CD14-positive monocyte (primary cell): Measurements from ENCODE around the gene KCTD16. TPM values are rescaled to one million over a fixed set of nuclear protein-coding genes. Genes with fewer than 3 reads are reported as not detected.

Experiments used
- DNase-seq, 3 donors: peaks; one replicate each; pipeline ENCODE4 v3.0.0-alpha.2; 2011 to 2022
- H2AFZ ChIP-seq: 2 replicates; pipeline ENCODE4 v1.6.0; 2012; ENCODE audit warnings: mild to moderate bottlenecking, low read depth, low read length, inconsistent platforms; ENCODE audit not compliant: insufficient read depth, poor library complexity, severe bottlenecking
- H3K27ac ChIP-seq, 2 donors: 1 replicate in 1 of 2; 2 replicates in 1 of 2; pipeline ENCODE4 v1.5.1; 2012 to 2013; ENCODE audit warnings: low read length in 2 of 2, control low read depth in 1 of 2, inconsistent platforms in 1 of 2, low read depth in 1 of 2, mild to moderate bottlenecking in 1 of 2
- H3K27me3 ChIP-seq, 2 donors: one replicate each; pipeline versions ENCODE4 v1.6.0 to v1.6.1; 2011 to 2013; ENCODE audit warnings: low read length in 2 of 2; ENCODE audit not compliant: control insufficient read depth in 2 of 2, insufficient read depth in 2 of 2
- H3K36me3 ChIP-seq, 2 donors: replicated peaks in 1 of 2; 1 replicate in 1 of 2; 2 replicates in 1 of 2; pipeline versions ENCODE4 v1.5.1 to v1.6.1; 2012 to 2013; ENCODE audit warnings: low read length in 2 of 2, control low read depth in 1 of 2, inconsistent platforms in 1 of 2, mild to moderate bottlenecking in 1 of 2; ENCODE audit not compliant: insufficient read depth in 2 of 2, control insufficient read depth in 1 of 2
- H3K4me1 ChIP-seq, 2 donors: 1 replicate in 1 of 2; 2 replicates in 1 of 2; pipeline versions ENCODE4 v1.5.1 to v1.6.1; 2012 to 2013; ENCODE audit warnings: low read length in 2 of 2, control low read depth in 1 of 2, inconsistent platforms in 1 of 2, mild to moderate bottlenecking in 1 of 2, moderate library complexity in 1 of 2; ENCODE audit not compliant: insufficient read depth in 2 of 2, control insufficient read depth in 1 of 2
- H3K4me2 ChIP-seq: replicated peaks from 2 replicates; pipeline ENCODE3; 2012; ENCODE audit warnings: low read length, moderate library complexity, mild to moderate bottlenecking; ENCODE audit not compliant: poor library complexity, severe bottlenecking; ENCODE audit errors: extremely low read depth
- H3K4me3 ChIP-seq, 3 experiments: fragments of 200-600 bp in 1 of 3; sonication (generic) in 1 of 3; replicated peaks in 1 of 3; 1 replicate in 2 of 3; 2 replicates in 1 of 3; pipeline ENCODE4 v1.5.1; 2011 to 2013; ENCODE audit warnings: low read length in 3 of 3, mild to moderate bottlenecking in 3 of 3, control low read depth in 2 of 3, low read depth in 2 of 3, inconsistent platforms in 1 of 3, moderate library complexity in 1 of 3
- H3K79me2 ChIP-seq: 2 replicates; pipeline ENCODE4 v1.6.0; 2012; ENCODE audit warnings: mild to moderate bottlenecking, control low read depth, inconsistent platforms, low read length, moderate library complexity; ENCODE audit not compliant: insufficient read depth
- H3K9ac ChIP-seq: 2 replicates; pipeline ENCODE4 v1.6.0; 2017; ENCODE audit warnings: low read length, mild to moderate bottlenecking; ENCODE audit not compliant: insufficient read depth, poor library complexity, severe bottlenecking
- H3K9me3 ChIP-seq, 2 donors: replicated peaks in 1 of 2; 1 replicate in 1 of 2; 2 replicates in 1 of 2; pipeline versions ENCODE4 v1.5.1 to v1.6.1; 2012 to 2013; ENCODE audit warnings: low read length in 2 of 2, control low read depth in 1 of 2; ENCODE audit not compliant: control insufficient read depth in 1 of 2, insufficient read depth in 1 of 2
- H4K20me1 ChIP-seq: 2 replicates; pipeline ENCODE4 v1.6.0; 2012; ENCODE audit warnings: mild to moderate bottlenecking, low read length, control low read depth, moderate library complexity; ENCODE audit not compliant: insufficient read depth
- H3K27ac Mint-ChIP-seq, 7 donors: one replicate each; pipeline ENCODE4 v1.8.0; 2020; ENCODE audit warnings: mild to moderate bottlenecking in 7 of 7, mixed read lengths in 7 of 7, moderate library complexity in 6 of 7, inconsistent platforms in 2 of 7
- H3K27me3 Mint-ChIP-seq, 3 donors: one replicate each; pipeline ENCODE4 v1.8.0; 2021 to 2022; ENCODE audit warnings: low read depth in 3 of 3, mild to moderate bottlenecking in 3 of 3, mixed read lengths in 3 of 3, moderate library complexity in 3 of 3, inconsistent platforms in 1 of 3
- H3K36me3 Mint-ChIP-seq, 2 donors: one replicate each; pipeline ENCODE4 v1.8.0; 2020; ENCODE audit warnings: mixed read lengths in 2 of 2, inconsistent platforms in 1 of 2, mild to moderate bottlenecking in 1 of 2
- H3K4me1 Mint-ChIP-seq: one replicate; pipeline ENCODE4 v1.8.0; 2020; ENCODE audit warnings: mild to moderate bottlenecking, mixed read lengths
- H3K4me3 Mint-ChIP-seq, 2 donors: one replicate each; pipeline ENCODE4 v1.8.0; 2020; ENCODE audit warnings: mild to moderate bottlenecking in 2 of 2, mixed read lengths in 2 of 2, moderate library complexity in 1 of 2
- H3K9me3 Mint-ChIP-seq, 7 donors: one replicate each; pipeline ENCODE4 v1.8.0; 2020 to 2022; ENCODE audit warnings: mixed read lengths in 7 of 7, mild to moderate bottlenecking in 6 of 7, moderate library complexity in 6 of 7, inconsistent platforms in 2 of 7
- WGBS: methylation state at CpG from one replicate; pipeline ENCODE4 v1.1.5; 2013; ENCODE audit warnings: missing lambda C conversion rate; ENCODE audit not compliant: insufficient coverage; 5-methylcytosine and 5-hydroxymethylcytosine counted together
- intact Hi-C, 2 donors: fragments of 100-400 bp; cut with micrococcal nuclease; formaldehyde crosslinking; loops; one replicate each; pipeline versions ENCODE4 v1.15.0 to v1.15.1; 2023
- polyA plus RNA-seq, 3 donors: library from polyadenylated mRNA; depleted of rRNA in 1 of 3; unstranded in 2 of 3; stranded (reverse) in 1 of 3; fragments of 300-500 nt in 2 of 3; fragments of >200 nt in 1 of 3; fragmentation: Illumina TruSeq in 2 of 3; gene quantifications; 1 replicate in 2 of 3; 2 replicates in 1 of 3; pipeline ENCODE4 v1.2.3, GENCODE V29; 2012 to 2021
- TF ChIP-seq, protein P1 (sequence below): fragments of 200-600 bp; IDR thresholded peaks from one replicate; pipeline ENCODE4 v1.8.0; 2022; ENCODE audit warnings: antibody characterized with exemption, mild to moderate bottlenecking

Gene KCTD16
- polyA plus RNA-seq, 3 donors: not detected

DNA sequence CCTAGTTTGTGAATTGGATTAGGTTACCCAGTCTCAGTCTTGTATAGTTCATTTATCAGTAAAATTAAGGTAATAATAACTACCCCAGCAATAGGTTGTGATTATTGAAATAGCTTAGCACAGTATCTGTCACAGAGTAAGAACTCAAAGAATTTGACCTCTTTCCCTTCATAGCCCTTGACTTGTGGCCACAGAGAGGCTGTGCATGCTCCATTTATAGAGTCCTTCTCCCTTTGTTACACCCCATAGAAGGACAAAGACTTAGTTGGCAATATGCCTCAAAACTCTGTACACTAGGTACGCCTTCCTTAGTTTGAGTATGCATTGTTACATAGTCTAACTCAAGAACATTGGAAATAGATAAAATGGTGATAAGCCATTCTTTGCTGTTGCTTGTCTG lies 257.2 kb downstream of the KCTD16 start:
- no peak overlapping the region for H2AFZ ChIP-seq
- no peaks in the 10 kb centered on the region for H3K36me3 ChIP-seq
- H3K27me3 ChIP-seq: no peaks in the 10 kb centered on the region
- WGBS: no CpG with 5 or more reads among the region's 1 CpG
- no peaks in the 10 kb centered on the region for H3K9me3 ChIP-seq
- no peaks in the 10 kb centered on the region for H4K20me1 ChIP-seq
- no peak for DNase-seq
- intact Hi-C loops: no loop called here
- TF ChIP-seq, protein P1, sequence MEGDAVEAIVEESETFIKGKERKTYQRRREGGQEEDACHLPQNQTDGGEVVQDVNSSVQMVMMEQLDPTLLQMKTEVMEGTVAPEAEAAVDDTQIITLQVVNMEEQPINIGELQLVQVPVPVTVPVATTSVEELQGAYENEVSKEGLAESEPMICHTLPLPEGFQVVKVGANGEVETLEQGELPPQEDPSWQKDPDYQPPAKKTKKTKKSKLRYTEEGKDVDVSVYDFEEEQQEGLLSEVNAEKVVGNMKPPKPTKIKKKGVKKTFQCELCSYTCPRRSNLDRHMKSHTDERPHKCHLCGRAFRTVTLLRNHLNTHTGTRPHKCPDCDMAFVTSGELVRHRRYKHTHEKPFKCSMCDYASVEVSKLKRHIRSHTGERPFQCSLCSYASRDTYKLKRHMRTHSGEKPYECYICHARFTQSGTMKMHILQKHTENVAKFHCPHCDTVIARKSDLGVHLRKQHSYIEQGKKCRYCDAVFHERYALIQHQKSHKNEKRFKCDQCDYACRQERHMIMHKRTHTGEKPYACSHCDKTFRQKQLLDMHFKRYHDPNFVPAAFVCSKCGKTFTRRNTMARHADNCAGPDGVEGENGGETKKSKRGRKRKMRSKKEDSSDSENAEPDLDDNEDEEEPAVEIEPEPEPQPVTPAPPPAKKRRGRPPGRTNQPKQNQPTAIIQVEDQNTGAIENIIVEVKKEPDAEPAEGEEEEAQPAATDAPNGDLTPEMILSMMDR: no peak
- no peaks in the 10 kb centered on the region for H3K36me3 Mint-ChIP-seq
- no peak overlapping the region for H3K4me3 Mint-ChIP-seq
- no peaks in the 10 kb centered on the region for H3K4me1 ChIP-seq
- H3K27ac Mint-ChIP-seq: no peak overlapping the region
- H3K4me1 Mint-ChIP-seq: no peaks in the 10 kb centered on the region
- no peak overlapping the region for H3K9ac ChIP-seq
- no peaks in the 10 kb centered on the region for H3K79me2 ChIP-seq
- H3K4me2 ChIP-seq: no peak overlapping the region
- no peak overlapping the region for H3K27ac ChIP-seq
- H3K27me3 Mint-ChIP-seq: no peaks in the 10 kb centered on the region
- H3K4me3 ChIP-seq: no peak overlapping the region
- peaks cover 0 to 8% (median 2%) of the 10 kb centered on the region in 7 donors for H3K9me3 Mint-ChIP-seq

DNA sequence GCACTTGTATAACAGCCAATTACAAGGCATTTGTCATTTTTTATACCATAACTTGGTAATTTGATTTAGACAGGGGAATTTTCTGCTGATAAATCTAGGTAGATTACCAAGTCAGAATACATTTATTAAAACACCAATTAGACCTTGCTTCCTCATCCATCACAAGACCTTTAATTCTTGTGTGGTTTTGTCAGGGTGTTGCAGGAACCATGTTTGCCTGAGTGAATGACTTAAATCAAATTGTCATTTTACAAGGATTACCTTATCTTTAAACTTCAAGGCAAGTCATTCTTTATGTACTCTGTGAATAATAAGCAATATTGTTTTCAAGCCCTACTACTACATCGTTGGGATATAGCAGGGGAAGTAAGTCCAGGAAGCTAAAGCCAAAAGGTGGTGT lies 257.7 kb downstream of the KCTD16 start:
- Histone ChIP-seq H4K20me1 (no peaks in the 10 kb centered on the region), H3K4me1 (no peaks in the 10 kb centered on the region), H3K4me2 (no peak overlapping the region), H3K9me3 (no peaks in the 10 kb centered on the region), H3K27me3 (no peaks in the 10 kb centered on the region), H3K27ac (no peak overlapping the region), H3K9ac (no peak overlapping the region), H3K79me2 (no peaks in the 10 kb centered on the region), H2AFZ (no peak overlapping the region), H3K36me3 (no peaks in the 10 kb centered on the region), H3K4me3 (no peak overlapping the region)
- intact Hi-C loops: no loop called here
- Mint-ChIP-seq H3K27me3 (no peaks in the 10 kb centered on the region), H3K27ac (no peak overlapping the region), H3K9me3 (peaks cover 0 to 8% (median 1%) of the 10 kb centered on the region in 7 donors), H3K36me3 (no peaks in the 10 kb centered on the region), H3K4me3 (no peak overlapping the region), H3K4me1 (no peaks in the 10 kb centered on the region)
- WGBS: no CpG with 5 or more reads among the region's 1 CpG
- no peak for DNase-seq
- TF ChIP-seq, protein P1: no peak
